HepG2 (cell line): Measurements from ENCODE around the gene GSK3A. TPM values are rescaled to one million over a fixed set of nuclear protein-coding genes. Genes with fewer than 3 reads are reported as not detected.

Experiments used
- HNF1A ChIP-seq, 2 experiments: sonication (generic) in 1 of 2; formaldehyde crosslinking in 1 of 2; IDR thresholded peaks; 2 replicates each; pipeline versions ENCODE4 v1.4.0 to v1.6.1; 2016 to 2020; ENCODE audit warnings: borderline replicate concordance in 1 of 2, low read depth in 1 of 2, mild to moderate bottlenecking in 1 of 2, missing genetic modification reagents in 1 of 2
- HNRNPL ChIP-seq: fragments of 200-400 bp; formaldehyde crosslinking; IDR thresholded peaks from 2 replicates; pipeline ENCODE4 v1.6.1; 2017; ENCODE audit warnings: mild to moderate bottlenecking, low read depth, low read length
- RBFOX2 ChIP-seq: fragments of 200-400 bp; formaldehyde crosslinking; IDR thresholded peaks from 2 replicates; pipeline ENCODE4 v1.6.1; 2017; ENCODE audit warnings: low read depth, mild to moderate bottlenecking, low read length
- ZBTB40 ChIP-seq, 2 experiments: fragments of 450-650 bp in 1 of 2; sonication (generic) in 1 of 2; formaldehyde crosslinking in 1 of 2; IDR thresholded peaks; 2 replicates each; pipeline versions ENCODE4 v1.6.1 to v1.8.0; 2016 to 2022; ENCODE audit warnings: antibody characterized with exemption in 1 of 2, mild to moderate bottlenecking in 1 of 2, missing genetic modification reagents in 1 of 2
- ZFYVE20 ChIP-seq: sonication (generic); formaldehyde crosslinking; IDR thresholded peaks from 2 replicates; pipeline ENCODE4 v1.8.0; 2023; ENCODE audit warnings: low read depth, mild to moderate bottlenecking, moderate library complexity, missing genetic modification reagents, borderline replicate concordance
- ZNF496 ChIP-seq: sonication (generic); formaldehyde crosslinking; IDR thresholded peaks from 2 replicates; pipeline ENCODE4 v1.8.1; 2023; ENCODE audit warnings: mild to moderate bottlenecking, moderate library complexity, missing genetic modification reagents; ENCODE audit not compliant: insufficient replicate concordance
- ZNF512B ChIP-seq: sonication (generic); formaldehyde crosslinking; IDR thresholded peaks from 2 replicates; pipeline ENCODE4 v1.5.1; 2020; ENCODE audit warnings: missing genetic modification reagents, mild to moderate bottlenecking, borderline replicate concordance
- ZNF7 ChIP-seq: IDR thresholded peaks from 2 replicates; pipeline ENCODE4 v1.6.1; 2016; ENCODE audit warnings: missing biosample characterization, missing genetic modification reagents
- ZSCAN31 ChIP-seq: sonication (generic); formaldehyde crosslinking; IDR thresholded peaks from 2 replicates; pipeline ENCODE4 v1.5.0; 2020; ENCODE audit warnings: low read depth, mild to moderate bottlenecking, missing genetic modification reagents
- polyA plus RNA-seq, 8 experiments: library from polyadenylated mRNA; depleted of rRNA in 3 of 8; stranded (reverse) in 7 of 8; unstranded in 1 of 8; fragments of >200 nt; fragmentation: Illumina TruSeq in 4 of 8; extraction: Trizol in 4 of 8; gene quantifications; 2 replicates each; pipeline versions ENCODE4 v1.2.1 to v1.2.3, GENCODE V29; 2011 to 2016; ENCODE audit warnings: low read depth in 4 of 8, missing spikeins in 1 of 8, mixed read lengths in 1 of 8; ENCODE audit not compliant: insufficient read depth in 1 of 8
- total RNA-seq, 5 experiments: library from RNA; depleted of rRNA; stranded (reverse); fragments of >200 nt; fragmentation: Illumina TruSeq; extraction: Trizol; gene quantifications; 2 replicates each; pipeline ENCODE4 v1.2.3, GENCODE V29; 2016; ENCODE audit warnings: low read depth in 1 of 5

The GSK3A gene
- total and polyA plus RNA-seq, 2 of the 13 experiments (the other 11 are each of a cell fraction or from before 2014, with no cell fraction given), result 16.9 to 52.5 TPM

DNA sequence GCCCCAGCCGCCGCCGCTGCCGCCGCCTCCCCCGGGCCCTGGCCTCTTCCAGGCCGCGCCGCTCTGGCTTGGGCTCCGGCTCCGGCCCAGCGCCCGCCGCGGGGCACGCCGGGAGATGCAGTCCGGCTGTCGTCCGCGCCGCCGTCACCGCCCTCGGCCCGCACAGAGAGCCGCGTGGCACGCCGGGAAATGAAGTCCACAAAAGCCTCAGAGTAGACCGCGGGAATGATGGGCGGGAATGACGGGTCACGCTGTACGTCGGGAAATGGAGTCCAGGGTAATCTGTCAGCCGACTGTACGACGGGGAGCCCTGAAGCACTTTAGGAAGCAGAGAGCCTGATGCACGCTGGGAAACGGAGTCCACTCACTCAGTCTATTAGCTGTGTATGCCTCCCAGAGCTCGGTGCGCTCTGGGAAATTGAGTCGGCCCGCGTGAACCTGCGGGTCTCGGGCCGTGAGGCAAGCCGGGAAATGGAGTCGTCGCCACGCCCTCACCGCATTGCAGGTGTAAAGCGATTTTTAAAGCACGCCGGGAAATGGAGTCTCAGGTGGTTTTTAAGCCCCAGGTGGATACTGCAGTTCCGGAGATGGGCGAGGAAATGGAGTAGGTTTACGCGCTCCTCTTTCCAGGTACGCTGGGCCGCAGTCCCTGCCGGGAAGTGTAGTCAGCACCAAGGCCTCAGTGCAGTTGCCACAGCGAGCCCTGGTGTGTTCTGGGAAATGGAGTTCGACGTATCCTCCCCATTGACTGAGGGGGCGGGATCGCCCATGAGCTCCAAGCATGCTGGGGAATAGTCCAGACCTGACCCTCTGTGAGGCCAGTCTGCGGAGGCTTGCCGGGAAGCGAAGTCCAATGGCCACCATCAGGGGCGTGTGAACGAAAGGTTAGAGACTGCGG, at the start of gene GSK3A (continued):
- TF ChIP-seq ZNF512B (CRISPR knock-in tag) (no peak), HNF1A (IDR thresholded peaks at IDR 0.05; ENCODE audit: low read depth) (no peak; the same call in 1 of the 2 replicates), HNF1A (CRISPR knock-in tag; IDR thresholded peaks at IDR 0.05; ENCODE audit: borderline replicate concordance) (peak; percentile 46; the same call in 1 of the 2 replicates), ZBTB40 (IDR thresholded peaks at IDR 0.05) (no peak), ZBTB40 (CRISPR knock-in tag; IDR thresholded peaks at IDR 0.05) (peak; percentile 66; the same call in 1 of the 2 replicates), ZNF496 (CRISPR knock-in tag) (no peak), ZNF7 (CRISPR knock-in tag) (no peak), RBFOX2 (peak; percentile 74), ZFYVE20 (no peak), HNRNPL (no peak), ZSCAN31 (peak; percentile 6)
